ENCODE results near the gene GPR83. TPM values are rescaled to one million over a fixed set of nuclear protein-coding genes. Genes with fewer than 3 reads are reported as not detected.

Gene GPR83
- total and polyA plus RNA-seq, 2 donors (not counting 1 experiment from before 2014, with no cell fraction given) = 0.05 TPM; not detected in 1

DNA sequence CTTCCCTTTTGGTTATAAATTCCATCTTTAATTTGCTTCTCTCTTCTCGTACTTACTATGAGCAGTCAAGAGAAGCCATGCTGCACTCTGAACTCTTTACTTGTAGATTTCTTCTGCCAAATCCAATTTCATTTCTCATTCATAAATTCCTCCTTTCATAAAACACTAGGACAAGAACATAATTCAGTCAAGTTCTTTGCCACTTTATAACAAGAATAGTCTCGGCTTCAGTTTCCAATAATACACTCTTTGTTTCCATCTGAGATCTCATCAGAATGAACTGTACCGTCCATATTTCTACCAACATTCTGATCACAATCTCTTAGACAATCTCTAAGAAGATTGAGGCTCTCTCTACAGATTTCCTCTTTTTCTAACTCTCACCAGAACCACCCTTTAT is 71.7 kb downstream of the GPR83 start:
- Histone ChIP-seq H3K27me3 (ENCODE audit: control insufficient read depth, insufficient read depth, low read length) (no peaks in the 10 kb centered on the region), H3K36me3 (ENCODE audit: control insufficient read depth, insufficient read depth, low read length) (no peaks in the 10 kb centered on the region)
- no peak for DNase-seq (ENCODE audit: low read depth in 2 of 2)

DNA sequence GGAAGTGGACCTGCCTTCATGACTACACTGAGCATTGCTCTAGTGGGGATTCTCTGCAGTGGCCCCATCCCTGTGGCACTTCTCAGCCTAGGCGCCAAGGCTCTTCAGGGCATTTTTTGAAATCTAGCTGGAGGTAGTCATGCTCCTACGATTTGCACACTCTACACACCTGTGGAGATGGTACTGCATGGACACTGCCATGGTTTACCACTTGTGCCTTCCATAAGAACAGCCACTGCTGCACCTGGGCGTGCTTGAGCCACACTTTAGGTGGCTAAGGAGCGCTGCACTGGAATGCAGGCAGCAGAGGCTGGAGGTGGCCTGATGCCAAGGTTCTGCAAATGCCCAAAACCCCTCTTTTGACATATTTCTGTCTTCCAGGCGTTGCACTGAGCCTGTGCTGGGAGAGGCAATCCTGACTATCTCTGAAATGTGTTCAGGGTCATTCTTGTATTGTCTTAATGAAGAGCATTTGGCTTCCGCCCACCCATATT is 72.6 kb downstream of the GPR83 start:
- no peaks in the 10 kb centered on the region for H3K27me3 ChIP-seq (ENCODE audit: control insufficient read depth, insufficient read depth, low read length)
- no peak overlapping the region for H3K27ac ChIP-seq (ENCODE audit: insufficient read depth, low read length)
- H4K20me1 ChIP-seq (ENCODE audit: control insufficient read depth, extremely low read depth, insufficient read depth, low read length) = no peaks in the 10 kb centered on the region
- no peaks in the 10 kb centered on the region for H3K79me2 ChIP-seq (ENCODE audit: control insufficient read depth, insufficient read depth, low read length)
- no peak overlapping the region for H3K4me3 ChIP-seq (replicated peaks in 1 of 4; ENCODE audit: control extremely low read depth in 1 of 4, insufficient read depth in 1 of 4, low read depth in 3 of 4, low read length in 4 of 4)
- H3K4me2 ChIP-seq (ENCODE audit: extremely low read depth, insufficient read depth, low read length) = no peak overlapping the region
- no peaks in the 10 kb centered on the region for H3K36me3 ChIP-seq (ENCODE audit: control insufficient read depth, insufficient read depth, low read length)
- TF ChIP-seq, protein P1, sequence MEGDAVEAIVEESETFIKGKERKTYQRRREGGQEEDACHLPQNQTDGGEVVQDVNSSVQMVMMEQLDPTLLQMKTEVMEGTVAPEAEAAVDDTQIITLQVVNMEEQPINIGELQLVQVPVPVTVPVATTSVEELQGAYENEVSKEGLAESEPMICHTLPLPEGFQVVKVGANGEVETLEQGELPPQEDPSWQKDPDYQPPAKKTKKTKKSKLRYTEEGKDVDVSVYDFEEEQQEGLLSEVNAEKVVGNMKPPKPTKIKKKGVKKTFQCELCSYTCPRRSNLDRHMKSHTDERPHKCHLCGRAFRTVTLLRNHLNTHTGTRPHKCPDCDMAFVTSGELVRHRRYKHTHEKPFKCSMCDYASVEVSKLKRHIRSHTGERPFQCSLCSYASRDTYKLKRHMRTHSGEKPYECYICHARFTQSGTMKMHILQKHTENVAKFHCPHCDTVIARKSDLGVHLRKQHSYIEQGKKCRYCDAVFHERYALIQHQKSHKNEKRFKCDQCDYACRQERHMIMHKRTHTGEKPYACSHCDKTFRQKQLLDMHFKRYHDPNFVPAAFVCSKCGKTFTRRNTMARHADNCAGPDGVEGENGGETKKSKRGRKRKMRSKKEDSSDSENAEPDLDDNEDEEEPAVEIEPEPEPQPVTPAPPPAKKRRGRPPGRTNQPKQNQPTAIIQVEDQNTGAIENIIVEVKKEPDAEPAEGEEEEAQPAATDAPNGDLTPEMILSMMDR (conservative IDR thresholded peaks at IDR 0.05 in 1 of 2, IDR thresholded peaks at IDR 0.05 in 1 of 2; ENCODE audit: low read depth in 1 of 2, low read length in 2 of 2) = no peak
- no peak for TF ChIP-seq EZH2 (IDR thresholded peaks at IDR 0.05; ENCODE audit: low read length, missing control alignments)
- no peaks in the 10 kb centered on the region for H3K9me3 ChIP-seq (ENCODE audit: control insufficient read depth, insufficient read depth, low read depth, low read length)
- H3K9ac ChIP-seq (ENCODE audit: insufficient read depth, low read length) = no peak overlapping the region
- no peak for DNase-seq (ENCODE audit: low read depth in 2 of 2)
- no peaks in the 10 kb centered on the region for H3K4me1 ChIP-seq (ENCODE audit: control insufficient read depth, extremely low read depth, insufficient read depth, low read length)
- H2AFZ ChIP-seq (ENCODE audit: low read length) = no peak overlapping the region

More for the DNA sequence above, 71.7 kb downstream of the GPR83 start:
- Histone ChIP-seq H3K4me2 (ENCODE audit: extremely low read depth, insufficient read depth, low read length) (no peak overlapping the region), H3K9ac (ENCODE audit: insufficient read depth, low read length) (no peak overlapping the region), H3K4me1 (ENCODE audit: control insufficient read depth, extremely low read depth, insufficient read depth, low read length) (no peaks in the 10 kb centered on the region), H3K27ac (ENCODE audit: insufficient read depth, low read length) (no peak overlapping the region), H3K4me3 (replicated peaks in 1 of 4; ENCODE audit: control extremely low read depth in 1 of 4, insufficient read depth in 1 of 4, low read depth in 3 of 4, low read length in 4 of 4) (no peak overlapping the region), H4K20me1 (ENCODE audit: control insufficient read depth, extremely low read depth, insufficient read depth, low read length) (no peaks in the 10 kb centered on the region), H3K9me3 (ENCODE audit: control insufficient read depth, insufficient read depth, low read depth, low read length) (no peaks in the 10 kb centered on the region), H3K79me2 (ENCODE audit: control insufficient read depth, insufficient read depth, low read length) (no peaks in the 10 kb centered on the region), H2AFZ (ENCODE audit: low read length) (no peak overlapping the region)
- TF ChIP-seq EZH2 (IDR thresholded peaks at IDR 0.05; ENCODE audit: low read length, missing control alignments) = no peak
- TF ChIP-seq, protein P1 (conservative IDR thresholded peaks at IDR 0.05 in 1 of 2, IDR thresholded peaks at IDR 0.05 in 1 of 2; ENCODE audit: low read depth in 1 of 2, low read length in 2 of 2) = no peak

Other genes with a start within 250 kb of the GPR83 start
- not detected in 2 replicates for gene IZUMO1R, start 96.8 kb downstream of the GPR83 start, total RNA-seq
- gene IZUMO1R, start 96.8 kb downstream of the GPR83 start, polyA plus RNA-seq = not detected in 2 replicates
- 6.4 and 6.9 TPM in 2 replicates for gene MRE11, start 92.4 kb upstream of the GPR83 start, total RNA-seq
- gene MRE11, start 92.4 kb upstream of the GPR83 start, polyA plus RNA-seq = 7.4 and 8.4 TPM in 2 replicates
- gene ANKRD49, start 92.6 kb upstream of the GPR83 start, total RNA-seq = 14.9 and 17.2 TPM in 2 replicates
- 9.2 and 12.9 TPM in 2 replicates for gene ANKRD49, start 92.6 kb upstream of the GPR83 start, polyA plus RNA-seq
- not detected in 2 replicates for gene C11orf97, start 111.0 kb upstream of the GPR83 start, total RNA-seq
- not detected in 2 replicates for gene C11orf97, start 111.0 kb upstream of the GPR83 start, polyA plus RNA-seq
- gene FUT4, start 142.5 kb upstream of the GPR83 start, total RNA-seq = 5.1 and 5.4 TPM in 2 replicates
- 2.7 and 2.8 TPM in 2 replicates for gene FUT4, start 142.5 kb upstream of the GPR83 start, polyA plus RNA-seq
- 3.3 and 3.6 TPM in 2 replicates for gene PIWIL4, start 165.9 kb upstream of the GPR83 start, total RNA-seq
- gene PIWIL4, start 165.9 kb upstream of the GPR83 start, polyA plus RNA-seq = 0.76 and 1.2 TPM in 2 replicates

Measured in fibroblast of lung (primary cell).